ENCODE measurements around the gene TSGA10IP. TPM values are rescaled to one million over a fixed set of nuclear protein-coding genes. Genes with fewer than 3 reads are reported as not detected.
"Not testable (repeated sequence)": the region's sequence is repeated elsewhere in the genome, so short reads cannot be mapped to it uniquely, and the experiment has no call there.

Gene TSGA10IP
- total RNA-seq, 1 donor from 2014 or later = not detected

GRCh38 chr11:65951641-65952040, 6.4 kb downstream of the TSGA10IP start:
- H4K20me1 ChIP-seq (ENCODE audit: insufficient read depth, low read length); FAIRE-seq; H3K4me1 Mint-ChIP-seq (ENCODE audit: low read depth, unreplicated experiment); H3K27ac Mint-ChIP-seq (ENCODE audit: unreplicated experiment); DNase-seq (ENCODE audit: low read depth); H3K27me3 ChIP-seq (ENCODE audit: insufficient read depth, low read length); H3K27me3 Mint-ChIP-seq (ENCODE audit: low read depth, unreplicated experiment); H3K36me3 Mint-ChIP-seq (ENCODE audit: low read depth, unreplicated experiment); H3K79me2 ChIP-seq (ENCODE audit: insufficient read depth, low read length); H3K4me1 ChIP-seq (ENCODE audit: insufficient read depth, low read length); H3K36me3 ChIP-seq (ENCODE audit: insufficient read depth, low read length); H3K4me3 Mint-ChIP-seq (ENCODE audit: unreplicated experiment); H3K27ac ChIP-seq (ENCODE audit: low read depth, low read length); H3K9me3 ChIP-seq (ENCODE audit: insufficient read depth, low read depth, low read length); H3K4me2 ChIP-seq (ENCODE audit: low read length); H3K9ac ChIP-seq (ENCODE audit: low read length); H2AFZ ChIP-seq (ENCODE audit: low read depth, low read length); H3K4me3 ChIP-seq (ENCODE audit: insufficient read depth, low read depth, low read length); H3K9me3 Mint-ChIP-seq (ENCODE audit: unreplicated experiment): not testable (repeated sequence)

DNA sequence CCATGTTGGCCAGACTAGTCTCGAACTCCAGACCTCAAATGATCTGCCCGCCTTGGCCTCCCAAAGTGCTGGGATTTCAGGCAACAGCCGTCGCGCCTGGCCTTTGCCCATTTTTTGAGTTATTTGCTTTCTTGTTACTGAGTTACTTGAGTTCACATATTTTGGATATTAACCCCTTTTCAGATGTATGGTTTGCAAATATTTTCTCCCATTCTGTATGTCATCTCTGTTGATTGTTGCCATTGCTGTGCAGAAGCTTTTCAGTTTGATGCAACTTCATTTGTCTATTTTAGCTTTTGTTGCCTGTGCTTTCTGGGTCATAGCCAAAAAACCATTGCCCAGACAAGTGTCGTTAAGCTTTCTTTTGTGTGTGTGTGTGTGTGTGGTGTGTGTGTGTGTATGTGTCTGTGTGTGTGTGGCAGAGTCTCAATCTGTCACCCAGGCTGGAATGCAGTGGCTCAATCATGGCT, 6.8 kb downstream of the TSGA10IP start:
- H3K27ac Mint-ChIP-seq (ENCODE audit: unreplicated experiment) = no peak overlapping the region
- H3K4me1 Mint-ChIP-seq (ENCODE audit: low read depth, unreplicated experiment) = no peaks in the 10 kb centered on the region
- FAIRE-seq = no peak
- Histone ChIP-seq H3K9me3 (ENCODE audit: insufficient read depth, low read depth, low read length) (no peaks in the 10 kb centered on the region), H3K79me2 (ENCODE audit: insufficient read depth, low read length) (no peaks in the 10 kb centered on the region), H3K27ac (ENCODE audit: low read depth, low read length) (no peak overlapping the region), H3K27me3 (ENCODE audit: insufficient read depth, low read length) (no peaks in the 10 kb centered on the region), H3K4me1 (ENCODE audit: insufficient read depth, low read length) (no peaks in the 10 kb centered on the region), H3K9ac (ENCODE audit: low read length) (no peak overlapping the region), H4K20me1 (ENCODE audit: insufficient read depth, low read length) (no peaks in the 10 kb centered on the region), H2AFZ (ENCODE audit: low read depth, low read length) (no peak overlapping the region), H3K36me3 (ENCODE audit: insufficient read depth, low read length) (no peaks in the 10 kb centered on the region), H3K4me3 (ENCODE audit: insufficient read depth, low read depth, low read length) (no peak overlapping the region), H3K4me2 (ENCODE audit: low read length) (no peak overlapping the region)
- DNase-seq (ENCODE audit: low read depth) = no peak
- H3K4me3 Mint-ChIP-seq (ENCODE audit: unreplicated experiment) = no peak overlapping the region
- H3K27me3 Mint-ChIP-seq (ENCODE audit: low read depth, unreplicated experiment) = peaks cover 7% of the 10 kb centered on the region
- no peaks in the 10 kb centered on the region for H3K36me3 Mint-ChIP-seq (ENCODE audit: low read depth, unreplicated experiment)
- no peaks in the 10 kb centered on the region for H3K9me3 Mint-ChIP-seq (ENCODE audit: unreplicated experiment)
- TF ChIP-seq CTCF (IDR thresholded peaks at IDR 0.05; ENCODE audit: insufficient read depth, low read depth, low read length) = no peak
- no peak for TF ChIP-seq EZH2 (IDR thresholded peaks at IDR 0.05; ENCODE audit: insufficient read depth, low read length)

DNA sequence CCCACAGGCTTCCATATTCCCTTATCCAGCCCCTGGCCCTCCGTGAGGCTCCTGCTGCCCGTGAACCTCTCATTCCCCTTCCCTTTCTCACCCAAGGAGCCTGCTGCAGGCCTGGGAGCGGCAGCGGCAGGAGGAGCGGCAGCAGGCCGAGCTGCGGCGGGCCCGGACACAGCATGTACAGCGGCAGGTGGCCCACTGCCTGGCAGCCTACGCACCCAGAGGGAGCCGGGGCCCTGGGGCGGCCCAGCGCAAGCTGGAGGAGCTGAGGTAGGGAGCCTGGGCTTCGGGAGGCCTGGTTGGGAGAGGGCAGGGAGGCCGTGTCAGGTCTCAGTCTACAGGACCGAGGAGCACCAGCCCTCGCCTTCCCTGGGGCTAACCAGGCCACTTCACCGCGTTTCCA, 8.2 kb downstream of the TSGA10IP start:
- Histone ChIP-seq H3K9ac (ENCODE audit: low read length) (no peak overlapping the region), H3K79me2 (ENCODE audit: insufficient read depth, low read length) (no peaks in the 10 kb centered on the region), H3K27me3 (ENCODE audit: insufficient read depth, low read length) (no peaks in the 10 kb centered on the region), H3K27ac (ENCODE audit: low read depth, low read length) (no peak overlapping the region), H3K9me3 (ENCODE audit: insufficient read depth, low read depth, low read length) (no peaks in the 10 kb centered on the region), H3K4me2 (ENCODE audit: low read length) (no peak overlapping the region), H3K36me3 (ENCODE audit: insufficient read depth, low read length) (no peaks in the 10 kb centered on the region), H4K20me1 (ENCODE audit: insufficient read depth, low read length) (no peaks in the 10 kb centered on the region), H2AFZ (ENCODE audit: low read depth, low read length) (no peak overlapping the region), H3K4me1 (ENCODE audit: insufficient read depth, low read length) (no peaks in the 10 kb centered on the region), H3K4me3 (ENCODE audit: insufficient read depth, low read depth, low read length) (no peak overlapping the region)
- Mint-ChIP-seq H3K4me3 (ENCODE audit: unreplicated experiment) (no peak overlapping the region), H3K36me3 (ENCODE audit: low read depth, unreplicated experiment) (no peaks in the 10 kb centered on the region), H3K27ac (ENCODE audit: unreplicated experiment) (no peak overlapping the region), H3K27me3 (ENCODE audit: low read depth, unreplicated experiment) (peaks cover 2% of the 10 kb centered on the region), H3K9me3 (ENCODE audit: unreplicated experiment) (no peaks in the 10 kb centered on the region), H3K4me1 (ENCODE audit: low read depth, unreplicated experiment) (no peaks in the 10 kb centered on the region)
- DNase-seq (ENCODE audit: low read depth) (no peak), FAIRE-seq (no peak)
- TF ChIP-seq CTCF (IDR thresholded peaks at IDR 0.05; ENCODE audit: insufficient read depth, low read depth, low read length) = no peak
- no peak for TF ChIP-seq EZH2 (IDR thresholded peaks at IDR 0.05; ENCODE audit: insufficient read depth, low read length)

Measured in astrocyte (in vitro differentiated cells and primary cell).